ENCODE measurements around the gene MORC1. TPM values are rescaled to one million over a fixed set of nuclear protein-coding genes. Genes with fewer than 3 reads are reported as not detected.

MORC1 gene
- total RNA-seq, 4 donors from 2014 or later, result 0.20 to 0.22 TPM; not detected in 2

DNA sequence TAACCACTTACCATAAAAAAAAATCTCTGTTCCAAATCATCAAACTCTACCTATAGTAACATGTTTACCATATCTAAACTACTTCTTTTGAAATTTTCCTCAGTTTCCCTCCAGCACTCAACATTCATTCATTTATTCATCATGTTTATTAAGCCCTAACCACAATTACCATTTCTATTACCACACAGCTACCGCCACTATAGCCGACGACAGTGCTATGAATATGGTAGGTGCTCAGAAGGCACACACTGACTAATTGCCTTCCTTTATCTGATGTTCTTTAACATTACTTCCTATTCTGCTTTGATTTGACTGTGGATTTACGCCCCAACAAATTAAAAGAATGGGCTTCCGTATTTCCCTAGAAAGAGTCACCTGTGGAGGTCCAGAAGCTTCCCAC is 208.1 kb downstream of the MORC1 start:
- WGBS, 2 donors, result 95 to 96% methylated on average over 5 of the region's 5 CpGs
- H3K4me1 ChIP-seq, result no peaks in the 10 kb centered on the region
- no peak for DNase-seq (ENCODE audit: low spot score in 2 of 2)
- H3K27ac ChIP-seq, result no peak overlapping the region
- TF ChIP-seq EP300 (IDR thresholded peaks at IDR 0.05) (no peak), POLR2A (IDR thresholded peaks at IDR 0.05) (no peak), CTCF (IDR thresholded peaks at IDR 0.05) (no peak)
- H3K4me3 ChIP-seq, result no peak overlapping the region
- no peaks in the 10 kb centered on the region for H3K9me3 ChIP-seq
- no peaks in the 10 kb centered on the region for H3K36me3 ChIP-seq
- H3K27me3 ChIP-seq, result no peaks in the 10 kb centered on the region

Small RNAs within 50 kb of the gene (small RNA-seq; reads per million reads assigned to genes)
- gene RF00012, result not detected

Other genes with a start within 250 kb of the MORC1 start
- gene GUCA1C, start 164.3 kb downstream of the MORC1 start, total RNA-seq, result not detected
- gene C3orf85, start 18.6 kb upstream of the MORC1 start, total RNA-seq, result not detected
- not detected for gene DPPA2, start 198.4 kb upstream of the MORC1 start, total RNA-seq
- not detected for gene DPPA4, start 219.4 kb upstream of the MORC1 start, total RNA-seq

All from tibial nerve (tissue), 4 donors.